Measurements from ENCODE around the gene MOB1B. TPM values are rescaled to one million over a fixed set of nuclear protein-coding genes. Genes with fewer than 3 reads are reported as not detected.

MOB1B gene
- total RNA-seq, 1 donor from 2014 or later: 49.4 TPM

DNA sequence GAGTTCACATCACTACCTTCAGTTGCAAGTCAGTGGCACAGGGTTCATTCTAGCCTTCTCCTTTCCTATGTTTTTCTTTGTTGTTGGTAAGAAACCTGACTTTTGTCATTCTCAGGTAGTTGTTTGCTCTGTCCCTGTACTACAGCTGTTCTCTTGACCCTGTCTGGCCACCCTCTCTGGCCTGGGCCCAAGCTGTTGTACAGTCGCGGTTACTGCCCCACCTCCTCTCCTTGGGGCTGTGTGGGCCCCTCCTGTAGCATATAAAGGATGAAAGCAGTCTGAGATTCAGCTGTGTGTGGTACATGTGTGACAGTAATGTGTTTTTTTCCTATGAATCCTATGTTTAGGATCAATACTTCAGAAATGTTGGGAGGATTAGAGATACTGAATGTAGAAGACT lies 12.5 kb downstream of the MOB1B start:
- peaks cover 8% of the 10 kb centered on the region for H3K4me1 Mint-ChIP-seq (ENCODE audit: unreplicated experiment)
- TF ChIP-seq, protein P1, sequence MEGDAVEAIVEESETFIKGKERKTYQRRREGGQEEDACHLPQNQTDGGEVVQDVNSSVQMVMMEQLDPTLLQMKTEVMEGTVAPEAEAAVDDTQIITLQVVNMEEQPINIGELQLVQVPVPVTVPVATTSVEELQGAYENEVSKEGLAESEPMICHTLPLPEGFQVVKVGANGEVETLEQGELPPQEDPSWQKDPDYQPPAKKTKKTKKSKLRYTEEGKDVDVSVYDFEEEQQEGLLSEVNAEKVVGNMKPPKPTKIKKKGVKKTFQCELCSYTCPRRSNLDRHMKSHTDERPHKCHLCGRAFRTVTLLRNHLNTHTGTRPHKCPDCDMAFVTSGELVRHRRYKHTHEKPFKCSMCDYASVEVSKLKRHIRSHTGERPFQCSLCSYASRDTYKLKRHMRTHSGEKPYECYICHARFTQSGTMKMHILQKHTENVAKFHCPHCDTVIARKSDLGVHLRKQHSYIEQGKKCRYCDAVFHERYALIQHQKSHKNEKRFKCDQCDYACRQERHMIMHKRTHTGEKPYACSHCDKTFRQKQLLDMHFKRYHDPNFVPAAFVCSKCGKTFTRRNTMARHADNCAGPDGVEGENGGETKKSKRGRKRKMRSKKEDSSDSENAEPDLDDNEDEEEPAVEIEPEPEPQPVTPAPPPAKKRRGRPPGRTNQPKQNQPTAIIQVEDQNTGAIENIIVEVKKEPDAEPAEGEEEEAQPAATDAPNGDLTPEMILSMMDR (IDR thresholded peaks at IDR 0.05; ENCODE audit: unreplicated experiment): no peak
- no peaks in the 10 kb centered on the region for H3K9me3 Mint-ChIP-seq (ENCODE audit: unreplicated experiment)
- H3K27ac Mint-ChIP-seq (ENCODE audit: unreplicated experiment): no peak overlapping the region
- no peak overlapping the region for H3K4me3 Mint-ChIP-seq (ENCODE audit: unreplicated experiment)
- no peak for DNase-seq (ENCODE audit: low spot score)
- no peaks in the 10 kb centered on the region for H3K27me3 Mint-ChIP-seq (ENCODE audit: unreplicated experiment)
- peaks cover 4% of the 10 kb centered on the region for H3K36me3 Mint-ChIP-seq (ENCODE audit: low read depth, unreplicated experiment)

DNA sequence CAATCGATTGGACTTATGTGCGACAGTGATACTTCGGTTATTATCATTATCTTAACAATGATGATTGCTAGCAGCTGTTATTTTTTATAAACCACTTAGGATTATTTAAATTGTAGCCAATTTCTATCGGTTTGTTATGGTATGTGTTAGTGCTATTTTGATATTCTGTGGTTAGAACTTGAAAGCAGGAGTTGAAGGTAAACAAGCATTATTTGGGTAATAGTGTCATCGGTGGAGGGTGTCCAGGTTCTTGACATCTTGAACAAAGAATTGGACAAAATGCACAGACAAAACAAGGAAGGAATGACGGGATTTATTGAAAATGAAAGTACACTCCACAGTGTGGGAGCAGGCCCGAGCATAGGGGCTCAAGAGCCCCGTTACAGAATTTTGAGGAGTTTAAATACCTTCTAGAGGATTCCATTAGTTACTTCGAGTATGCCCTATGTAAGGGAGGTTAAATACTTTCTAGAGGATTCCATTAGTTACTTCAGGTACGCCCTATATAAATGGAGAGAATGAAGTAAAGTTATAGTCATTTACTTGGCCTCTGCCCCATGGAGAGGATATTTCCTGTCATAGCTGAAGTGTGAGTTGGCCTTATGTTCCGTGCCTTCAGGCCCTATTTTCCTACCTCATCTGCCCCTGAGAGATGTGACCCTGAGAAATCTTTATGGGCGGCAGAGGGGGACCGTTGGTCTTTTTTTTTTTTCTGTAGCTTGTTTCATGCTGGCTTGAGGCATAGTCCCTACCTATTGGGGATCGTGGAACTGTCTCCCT lies 13.1 kb downstream of the MOB1B start:
- Mint-ChIP-seq H3K36me3 (ENCODE audit: low read depth, unreplicated experiment) (peaks cover 6% of the 10 kb centered on the region), H3K27ac (ENCODE audit: unreplicated experiment) (no peak overlapping the region), H3K27me3 (ENCODE audit: unreplicated experiment) (no peaks in the 10 kb centered on the region), H3K9me3 (ENCODE audit: unreplicated experiment) (no peaks in the 10 kb centered on the region), H3K4me1 (ENCODE audit: unreplicated experiment) (peaks cover 8% of the 10 kb centered on the region), H3K4me3 (ENCODE audit: unreplicated experiment) (no peak overlapping the region)
- DNase-seq (ENCODE audit: low spot score): no peak
- TF ChIP-seq, protein P1 (IDR thresholded peaks at IDR 0.05; ENCODE audit: unreplicated experiment): no peak

DNA sequence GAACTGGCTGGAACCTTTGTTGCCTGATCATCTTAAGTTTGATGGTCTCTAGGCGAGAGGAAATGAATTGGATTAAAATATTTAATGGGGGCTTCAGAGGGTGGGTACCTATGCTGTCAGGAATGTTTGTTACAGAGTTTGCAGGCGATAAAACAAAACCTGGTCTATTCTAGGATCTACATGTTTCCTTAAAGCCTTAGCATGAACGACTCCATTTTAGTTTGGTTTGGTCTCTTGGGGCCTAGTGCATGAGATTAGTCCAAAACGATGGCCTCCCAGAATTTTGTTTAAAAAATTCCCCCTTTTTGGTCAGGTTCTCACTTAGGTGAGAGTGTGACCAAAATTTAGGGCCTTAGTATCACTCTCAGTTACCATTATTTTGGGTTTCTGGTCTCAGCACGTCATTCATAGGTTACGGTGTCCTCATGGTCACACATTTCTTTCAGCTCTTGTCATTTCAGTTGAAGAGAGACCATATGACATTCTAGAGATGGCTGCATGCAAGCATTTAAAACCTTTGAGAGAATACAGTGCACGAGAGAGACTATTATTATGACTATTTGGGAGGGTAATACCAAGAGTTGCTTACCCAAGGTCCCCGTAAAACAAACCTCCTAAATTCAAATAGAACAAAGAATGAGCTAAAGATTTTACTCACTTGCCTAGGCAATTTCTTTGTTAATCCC lies 13.8 kb downstream of the MOB1B start:
- TF ChIP-seq, protein P1 (IDR thresholded peaks at IDR 0.05; ENCODE audit: unreplicated experiment): no peak
- Mint-ChIP-seq H3K36me3 (ENCODE audit: low read depth, unreplicated experiment) (peaks cover 11% of the 10 kb centered on the region), H3K27me3 (ENCODE audit: unreplicated experiment) (no peaks in the 10 kb centered on the region), H3K4me1 (ENCODE audit: unreplicated experiment) (peaks cover 8% of the 10 kb centered on the region), H3K4me3 (ENCODE audit: unreplicated experiment) (no peak overlapping the region), H3K9me3 (ENCODE audit: unreplicated experiment) (no peaks in the 10 kb centered on the region), H3K27ac (ENCODE audit: unreplicated experiment) (no peak overlapping the region)
- no peak for DNase-seq (ENCODE audit: low spot score)

DNA sequence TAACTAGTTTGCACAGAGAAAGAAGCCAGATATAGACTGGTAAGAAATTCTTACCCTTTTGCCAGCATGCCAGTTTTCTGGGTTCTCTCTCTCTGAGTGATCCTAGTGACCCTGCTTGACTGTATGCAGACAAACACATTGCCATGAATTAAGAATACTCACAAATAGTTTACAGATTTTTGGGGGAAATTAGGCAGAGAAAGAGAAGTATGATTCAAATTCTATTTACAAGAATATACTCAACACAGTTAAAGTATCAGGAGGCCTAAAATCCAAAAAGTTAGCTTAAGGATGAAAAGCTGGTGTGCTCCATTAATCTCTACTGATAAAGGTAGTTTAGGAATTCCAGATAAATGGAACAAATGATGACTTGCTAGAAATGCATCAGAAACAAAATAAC lies 18.4 kb downstream of the MOB1B start:
- TF ChIP-seq, protein P1 (IDR thresholded peaks at IDR 0.05; ENCODE audit: unreplicated experiment): no peak
- Mint-ChIP-seq H3K4me1 (ENCODE audit: unreplicated experiment) (no peaks in the 10 kb centered on the region), H3K27me3 (ENCODE audit: unreplicated experiment) (peaks cover 2% of the 10 kb centered on the region), H3K27ac (ENCODE audit: unreplicated experiment) (no peak overlapping the region), H3K9me3 (ENCODE audit: unreplicated experiment) (no peaks in the 10 kb centered on the region), H3K4me3 (ENCODE audit: unreplicated experiment) (no peak overlapping the region), H3K36me3 (ENCODE audit: low read depth, unreplicated experiment) (peaks cover 7% of the 10 kb centered on the region)
- DNase-seq (ENCODE audit: low spot score): no peak

DNA sequence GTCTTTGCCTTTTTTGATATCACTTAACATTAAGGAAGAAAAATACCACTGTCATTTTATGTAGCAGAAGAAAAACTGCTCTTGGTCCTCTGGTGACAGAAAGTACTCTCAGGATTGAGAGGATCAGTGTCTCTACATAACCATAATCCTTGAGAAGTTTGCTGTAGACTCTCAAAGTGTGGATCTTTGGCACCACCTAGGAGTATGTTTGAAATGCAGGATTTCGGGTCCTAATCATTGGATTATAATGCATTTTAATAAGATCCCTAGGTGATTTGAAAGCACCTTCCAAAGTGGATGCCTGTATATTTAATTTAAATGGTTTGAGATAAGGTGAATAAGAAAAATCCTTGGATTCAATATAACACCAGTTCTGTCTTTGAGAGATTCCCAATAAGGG lies 23.2 kb downstream of the MOB1B start:
- TF ChIP-seq, protein P1 (IDR thresholded peaks at IDR 0.05; ENCODE audit: unreplicated experiment): no peak
- H3K9me3 Mint-ChIP-seq (ENCODE audit: unreplicated experiment): no peaks in the 10 kb centered on the region
- no peak overlapping the region for H3K4me3 Mint-ChIP-seq (ENCODE audit: unreplicated experiment)
- DNase-seq (ENCODE audit: low spot score): no peak
- H3K27me3 Mint-ChIP-seq (ENCODE audit: unreplicated experiment): peaks cover 2% of the 10 kb centered on the region
- H3K27ac Mint-ChIP-seq (ENCODE audit: unreplicated experiment): no peak overlapping the region
- H3K4me1 Mint-ChIP-seq (ENCODE audit: unreplicated experiment): peaks cover 14% of the 10 kb centered on the region
- peaks cover 3% of the 10 kb centered on the region for H3K36me3 Mint-ChIP-seq (ENCODE audit: low read depth, unreplicated experiment)

Data from endothelial cell (in vitro differentiated cells).